Activated naive CD8-positive, alpha-beta T cell treated with anti-CD3 and anti-CD28 coated beads, Interleukin-2, amount 50 U/mL, for 24 hours (primary cell): Measurements from ENCODE around the gene WASF3.

ENCODE experiments used
- ATAC-seq: fragments of 150-1000 bp; cut with Tn5 transposase; one replicate; pipeline ENCODE4 v1.10.0; 2021
- DNase-seq: peaks from one replicate; pipeline ENCODE4 v3.0.0; 2021
- H3K27ac Mint-ChIP-seq: one replicate; pipeline ENCODE4 v1.8.0; 2021; ENCODE audit warnings: mild to moderate bottlenecking, mixed read lengths
- H3K27me3 Mint-ChIP-seq: one replicate; pipeline ENCODE4 v1.8.0; 2021; ENCODE audit warnings: mixed read lengths
- H3K36me3 Mint-ChIP-seq: one replicate; pipeline ENCODE4 v1.8.0; 2021; ENCODE audit warnings: low read depth, mixed read lengths
- H3K4me1 Mint-ChIP-seq: one replicate; pipeline ENCODE4 v1.8.0; 2021; ENCODE audit warnings: mixed read lengths
- H3K4me3 Mint-ChIP-seq: one replicate; pipeline ENCODE4 v1.8.0; 2021; ENCODE audit warnings: mild to moderate bottlenecking, moderate library complexity, mixed read lengths
- H3K9me3 Mint-ChIP-seq: one replicate; pipeline ENCODE4 v1.8.0; 2021; ENCODE audit warnings: mixed read lengths

WASF3 gene

DNA sequence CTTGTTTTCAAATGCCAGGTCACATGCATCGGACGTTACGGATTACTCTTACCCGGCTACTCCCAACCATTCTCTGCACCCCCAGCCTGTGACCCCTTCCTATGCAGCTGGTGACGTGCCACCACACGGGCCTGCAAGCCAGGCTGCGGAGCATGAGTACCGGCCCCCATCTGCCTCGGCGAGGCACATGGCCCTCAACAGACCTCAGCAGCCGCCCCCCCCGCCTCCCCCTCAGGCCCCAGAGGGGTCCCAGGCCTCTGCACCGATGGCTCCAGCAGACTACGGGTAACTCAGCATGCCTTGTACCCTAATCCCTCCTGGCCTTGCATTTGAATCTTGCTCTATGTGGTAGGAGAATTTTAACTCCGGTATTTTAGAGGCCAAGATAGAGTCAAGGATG is 123.6 kb downstream of the WASF3 start:
- Mint-ChIP-seq H3K4me3 (no peak overlapping the region), H3K4me1 (no peaks in the 10 kb centered on the region), H3K36me3 (no peaks in the 10 kb centered on the region), H3K9me3 (no peaks in the 10 kb centered on the region), H3K27ac (no peak overlapping the region), H3K27me3 (peaks cover 11% of the 10 kb centered on the region)
- ATAC-seq (no peak), DNase-seq (no peak)

DNA sequence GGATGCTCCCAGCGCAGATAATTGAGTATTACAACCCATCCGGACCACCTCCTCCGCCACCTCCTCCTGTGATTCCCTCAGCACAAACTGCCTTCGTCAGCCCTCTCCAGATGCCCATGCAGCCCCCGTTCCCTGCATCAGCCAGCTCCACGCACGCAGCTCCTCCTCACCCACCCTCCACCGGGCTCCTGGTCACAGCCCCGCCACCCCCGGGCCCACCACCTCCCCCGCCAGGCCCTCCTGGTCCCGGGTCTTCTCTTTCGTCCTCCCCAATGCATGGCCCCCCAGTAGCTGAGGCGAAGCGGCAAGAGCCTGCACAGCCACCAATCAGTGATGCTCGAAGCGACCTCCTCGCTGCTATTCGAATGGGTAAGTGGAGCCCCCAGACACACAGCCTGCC is 125.1 kb downstream of the WASF3 start:
- Mint-ChIP-seq H3K9me3 (no peaks in the 10 kb centered on the region), H3K4me1 (no peaks in the 10 kb centered on the region), H3K27me3 (peaks cover 11% of the 10 kb centered on the region), H3K4me3 (no peak overlapping the region), H3K36me3 (no peaks in the 10 kb centered on the region), H3K27ac (no peak overlapping the region)
- DNase-seq (no peak), ATAC-seq (no peak)

DNA sequence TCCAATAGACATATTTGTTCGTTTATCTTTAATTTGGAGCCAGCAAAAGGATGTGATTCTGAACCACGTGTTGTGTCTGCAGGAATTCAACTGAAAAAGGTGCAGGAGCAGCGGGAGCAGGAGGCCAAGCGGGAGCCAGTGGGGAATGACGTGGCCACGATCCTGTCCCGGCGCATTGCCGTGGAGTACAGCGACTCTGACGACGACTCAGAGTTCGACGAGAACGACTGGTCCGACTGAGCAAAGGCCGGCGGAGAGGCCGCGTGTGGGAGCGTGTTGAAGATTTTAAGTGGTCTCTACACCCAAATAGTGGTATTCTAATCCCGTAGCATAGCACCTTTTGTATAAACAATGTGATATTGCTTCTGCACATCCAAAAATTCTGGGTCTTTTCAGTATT is 128.1 kb downstream of the WASF3 start:
- DNase-seq = no peak
- no peak for ATAC-seq
- Mint-ChIP-seq H3K27me3 (peaks cover 11% of the 10 kb centered on the region), H3K9me3 (peaks cover 10% of the 10 kb centered on the region), H3K4me1 (no peaks in the 10 kb centered on the region), H3K4me3 (no peak overlapping the region), H3K36me3 (peaks cover 2% of the 10 kb centered on the region), H3K27ac (no peak overlapping the region)

DNA sequence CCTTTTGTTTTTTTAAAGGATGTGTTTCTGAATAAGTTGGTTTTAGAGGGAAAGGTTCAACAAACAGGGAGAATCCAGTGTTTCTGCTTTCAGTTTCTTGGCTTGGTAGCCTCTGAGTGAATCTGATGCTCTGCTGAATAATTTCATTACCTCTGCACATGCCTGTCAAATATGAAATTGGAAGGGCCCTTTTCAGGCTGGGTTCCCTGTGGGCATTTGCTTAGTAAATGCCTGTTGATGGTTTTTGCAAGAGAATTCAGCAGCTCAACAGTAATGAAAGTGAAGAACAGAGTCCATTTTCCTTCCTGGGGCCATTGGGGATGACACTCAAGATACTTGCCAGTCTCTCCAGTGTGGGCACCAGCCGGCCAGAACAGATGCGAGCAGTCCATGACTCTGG is 128.8 kb downstream of the WASF3 start:
- peaks cover 2% of the 10 kb centered on the region for H3K36me3 Mint-ChIP-seq
- H3K9me3 Mint-ChIP-seq = peaks cover 17% of the 10 kb centered on the region
- no peaks in the 10 kb centered on the region for H3K4me1 Mint-ChIP-seq
- DNase-seq (no peak), ATAC-seq (no peak)
- no peak overlapping the region for H3K27ac Mint-ChIP-seq
- no peak overlapping the region for H3K4me3 Mint-ChIP-seq
- H3K27me3 Mint-ChIP-seq = peaks cover 11% of the 10 kb centered on the region

DNA sequence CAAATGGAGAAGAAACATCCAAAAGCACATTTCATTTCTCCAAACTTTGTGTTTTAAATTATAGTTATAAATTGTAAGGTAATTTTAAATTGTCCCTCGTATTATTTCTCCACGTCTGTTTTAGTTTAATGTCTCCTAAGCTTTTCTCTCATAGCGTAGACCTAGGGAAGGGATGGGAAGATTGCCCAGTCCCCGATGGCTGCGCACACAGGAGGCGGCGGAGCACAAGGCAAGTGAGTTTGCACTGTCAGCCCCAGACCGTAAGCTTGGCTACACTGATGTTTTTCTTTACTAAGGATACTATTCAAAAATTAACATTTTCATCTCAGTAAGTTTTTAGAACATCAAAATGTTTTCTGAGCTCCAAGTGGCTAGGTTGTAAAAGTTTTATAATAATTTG is 130.8 kb downstream of the WASF3 start:
- Mint-ChIP-seq H3K4me1 (no peaks in the 10 kb centered on the region), H3K27ac (no peak overlapping the region), H3K27me3 (peaks cover 5% of the 10 kb centered on the region), H3K4me3 (no peak overlapping the region), H3K9me3 (peaks cover 23% of the 10 kb centered on the region), H3K36me3 (peaks cover 2% of the 10 kb centered on the region)
- no peak for DNase-seq
- no peak for ATAC-seq

DNA sequence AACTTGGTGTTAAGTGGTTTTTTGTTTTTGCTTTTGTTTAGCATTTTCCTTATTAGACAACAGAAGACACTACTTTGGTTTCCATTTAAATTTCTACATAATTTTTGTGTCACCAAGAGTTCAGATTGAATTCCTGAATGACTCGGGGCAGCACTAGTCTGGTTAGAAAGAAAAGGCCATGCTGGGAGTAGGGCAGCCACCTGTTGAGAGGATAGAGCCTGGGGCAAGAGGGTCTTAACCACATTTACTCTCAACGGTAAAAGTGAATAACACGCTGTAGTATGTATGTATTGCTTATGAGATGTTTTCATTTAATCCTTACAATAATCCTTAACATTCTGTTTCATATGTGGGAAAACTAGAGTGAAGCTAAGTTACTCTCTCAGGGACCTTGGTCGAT is 131.5 kb downstream of the WASF3 start:
- Mint-ChIP-seq H3K36me3 (peaks cover 2% of the 10 kb centered on the region), H3K27ac (no peak overlapping the region), H3K9me3 (peaks cover 23% of the 10 kb centered on the region), H3K27me3 (peaks cover 5% of the 10 kb centered on the region), H3K4me3 (no peak overlapping the region), H3K4me1 (no peaks in the 10 kb centered on the region)
- no peak for ATAC-seq
- DNase-seq = no peak

DNA sequence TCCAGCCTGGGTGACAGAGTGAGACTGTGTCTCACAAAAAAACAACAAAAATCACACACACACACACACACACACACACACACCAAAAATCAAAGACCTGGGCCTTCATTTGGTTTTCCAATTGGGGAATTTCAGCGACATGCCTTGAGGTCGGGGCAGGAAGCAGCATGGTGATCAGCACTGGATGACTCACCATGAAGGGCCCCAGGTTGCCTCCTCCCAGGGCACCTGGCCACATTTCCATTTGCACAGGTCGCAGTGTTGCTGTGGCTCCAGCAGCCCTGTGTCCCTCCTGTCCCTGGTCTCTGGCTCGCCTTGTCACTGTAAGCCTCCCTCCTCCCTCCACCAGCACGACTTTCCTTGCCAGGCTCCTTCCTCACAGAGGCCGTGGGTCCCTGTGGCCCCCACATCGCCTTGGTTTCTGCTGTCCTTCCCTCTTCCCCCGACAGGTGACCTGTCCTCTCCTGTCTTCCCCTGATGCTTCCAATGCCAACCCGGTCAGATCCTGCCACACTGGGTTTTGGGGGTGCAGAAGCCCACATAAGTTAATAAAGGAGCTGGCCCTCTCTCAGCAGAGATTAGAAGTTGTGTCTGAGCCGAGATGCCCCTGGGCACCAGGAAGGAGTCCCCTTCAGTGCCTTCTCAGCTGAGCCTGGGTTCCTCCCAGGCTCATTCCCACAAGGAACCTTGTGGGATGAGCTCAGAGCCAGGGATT is 136.4 kb downstream of the WASF3 start:
- Mint-ChIP-seq H3K9me3 (peaks cover 23% of the 10 kb centered on the region), H3K27ac (no peak overlapping the region), H3K36me3 (peaks cover 2% of the 10 kb centered on the region), H3K27me3 (peaks cover 7% of the 10 kb centered on the region), H3K4me3 (no peak overlapping the region), H3K4me1 (no peaks in the 10 kb centered on the region)
- ATAC-seq (no peak), DNase-seq (no peak)

DNA sequence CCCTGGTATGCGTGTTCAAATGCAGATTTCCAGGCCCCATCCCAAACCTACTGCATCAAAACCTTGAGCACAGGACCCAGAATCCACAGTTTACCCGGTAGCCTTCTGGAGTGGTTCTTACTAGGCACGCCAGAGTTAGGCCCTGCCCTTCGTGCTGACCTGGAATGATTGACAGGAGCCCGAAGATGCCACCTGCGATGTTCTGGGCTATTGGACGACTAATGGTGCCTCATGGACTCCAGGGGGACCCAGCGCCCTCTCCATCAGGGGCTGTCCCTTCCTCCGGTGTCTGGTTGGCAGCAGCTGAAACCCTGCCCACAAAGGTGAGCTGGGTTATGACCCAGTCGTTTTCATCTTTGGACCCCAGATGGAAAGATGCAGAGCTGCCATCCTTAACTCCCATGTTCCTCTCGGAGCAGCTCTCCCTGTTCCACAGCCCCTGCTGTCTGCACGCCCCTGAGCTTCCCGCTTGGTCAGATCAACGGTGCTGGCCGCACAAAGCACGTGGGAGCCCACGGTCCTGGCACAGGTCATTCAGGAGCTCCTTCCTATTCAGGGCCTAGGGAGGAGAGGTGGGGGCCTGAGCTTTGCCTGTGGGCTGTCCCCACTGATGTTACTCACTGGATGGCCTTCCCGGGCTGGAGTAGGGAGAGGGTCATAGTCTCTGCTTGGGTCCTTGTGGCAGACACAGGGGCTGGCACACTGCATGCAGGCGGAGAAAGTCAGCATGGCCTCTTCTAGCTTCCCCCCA is 137.3 kb downstream of the WASF3 start:
- Mint-ChIP-seq H3K27me3 (peaks cover 7% of the 10 kb centered on the region), H3K4me1 (no peaks in the 10 kb centered on the region), H3K9me3 (peaks cover 18% of the 10 kb centered on the region), H3K36me3 (peaks cover 2% of the 10 kb centered on the region), H3K27ac (no peak overlapping the region), H3K4me3 (no peak overlapping the region)
- DNase-seq (no peak), ATAC-seq (no peak)

DNA sequence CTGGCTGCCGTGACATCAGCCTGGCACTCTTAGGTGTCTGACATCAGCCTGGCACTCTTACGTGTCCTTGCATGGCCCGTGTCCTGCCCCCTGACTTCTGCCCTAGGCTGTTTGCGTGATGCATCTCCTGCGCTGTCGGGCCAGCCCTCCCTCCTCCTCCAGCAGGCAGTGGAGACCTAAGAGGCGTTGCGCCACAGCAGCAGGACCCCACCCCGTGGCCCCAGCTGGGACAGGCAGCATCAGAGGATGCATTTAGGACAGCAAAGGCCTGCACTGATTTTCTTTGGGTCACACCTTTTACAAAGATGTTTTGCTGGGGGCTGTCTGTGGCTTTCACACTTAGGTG is 137.8 kb downstream of the WASF3 start:
- Mint-ChIP-seq H3K4me3 (no peak overlapping the region), H3K27me3 (peaks cover 7% of the 10 kb centered on the region)

DNA sequence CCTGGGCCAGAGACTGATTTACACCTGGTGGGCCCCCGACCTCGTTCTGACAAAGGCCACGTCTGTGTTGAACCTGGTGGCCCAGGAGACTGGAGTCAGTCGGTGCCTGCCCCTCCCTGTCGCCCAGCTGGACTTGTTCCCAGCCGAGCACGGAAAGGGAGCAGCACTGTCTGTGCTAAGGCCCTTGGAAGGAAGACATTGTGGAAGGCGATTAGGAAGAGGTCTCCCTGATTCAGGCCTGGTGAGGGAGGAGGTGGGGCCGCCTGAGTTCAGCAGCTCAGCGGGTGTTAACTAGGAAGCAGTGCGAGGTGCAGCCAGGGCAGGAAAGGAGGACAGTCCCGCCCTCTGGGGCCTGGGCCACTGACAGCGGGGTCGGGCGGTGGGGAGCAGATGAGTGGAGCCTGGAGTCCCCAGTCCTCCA is 138.4 kb downstream of the WASF3 start:
- H3K4me1 Mint-ChIP-seq = no peaks in the 10 kb centered on the region

More for the DNA sequence above, 137.8 kb downstream of the WASF3 start:
- H3K4me1 Mint-ChIP-seq = no peaks in the 10 kb centered on the region
- no peaks in the 10 kb centered on the region for H3K36me3 Mint-ChIP-seq
- H3K27ac Mint-ChIP-seq = no peak overlapping the region
- no peak for DNase-seq
- peaks cover 13% of the 10 kb centered on the region for H3K9me3 Mint-ChIP-seq
- no peak for ATAC-seq

DNA sequence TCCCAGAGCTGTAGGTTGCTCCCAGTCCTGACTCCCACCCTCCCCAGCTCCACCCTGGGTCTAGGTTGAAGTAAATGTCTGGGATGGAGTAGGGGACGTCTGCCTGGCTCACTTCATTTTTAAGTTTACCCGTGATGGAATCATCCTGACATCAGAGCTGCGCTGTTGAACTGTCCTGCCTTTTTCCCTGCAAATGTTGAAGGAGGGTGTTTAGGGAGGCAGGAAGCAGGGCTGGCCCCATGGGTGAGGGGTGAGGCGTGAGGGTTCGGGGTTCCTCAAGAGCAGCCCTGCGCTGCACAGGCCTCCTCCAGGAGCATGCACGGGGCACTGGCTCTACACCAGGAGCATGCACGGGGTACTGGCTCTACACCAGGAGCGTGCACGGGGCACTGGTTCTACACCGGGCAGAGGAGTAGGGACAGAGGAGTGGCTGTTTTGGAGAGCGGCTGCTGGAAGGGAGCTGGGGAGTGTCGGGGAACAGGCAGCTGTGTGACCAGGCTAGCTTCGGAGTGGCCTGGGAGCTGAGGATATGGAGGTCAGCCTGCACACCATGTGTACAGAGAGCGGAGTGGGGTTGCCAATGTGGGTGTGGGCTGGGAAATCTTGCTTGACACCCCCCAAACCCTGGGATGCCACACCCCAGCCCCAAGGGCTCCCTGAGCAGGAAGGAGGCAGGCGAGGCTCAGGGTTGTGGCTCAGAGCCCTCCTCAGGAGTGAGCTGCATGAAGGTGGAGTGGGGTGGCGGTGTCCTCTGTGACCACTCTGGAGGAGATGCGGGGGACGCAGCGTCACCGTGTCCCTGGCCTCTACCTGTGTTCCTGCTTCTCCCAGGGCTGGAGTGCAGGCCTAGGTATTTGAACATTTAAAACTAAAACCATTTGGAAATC is 139.8 kb downstream of the WASF3 start:
- peaks cover 7% of the 10 kb centered on the region for H3K27me3 Mint-ChIP-seq

More for the DNA sequence above, 138.4 kb downstream of the WASF3 start:
- peaks cover 7% of the 10 kb centered on the region for H3K27me3 Mint-ChIP-seq
- DNase-seq (no peak), ATAC-seq (no peak)
- H3K9me3 Mint-ChIP-seq = peaks cover 10% of the 10 kb centered on the region
- H3K27ac Mint-ChIP-seq = no peak overlapping the region
- H3K36me3 Mint-ChIP-seq = no peaks in the 10 kb centered on the region
- H3K4me3 Mint-ChIP-seq = no peak overlapping the region

DNA sequence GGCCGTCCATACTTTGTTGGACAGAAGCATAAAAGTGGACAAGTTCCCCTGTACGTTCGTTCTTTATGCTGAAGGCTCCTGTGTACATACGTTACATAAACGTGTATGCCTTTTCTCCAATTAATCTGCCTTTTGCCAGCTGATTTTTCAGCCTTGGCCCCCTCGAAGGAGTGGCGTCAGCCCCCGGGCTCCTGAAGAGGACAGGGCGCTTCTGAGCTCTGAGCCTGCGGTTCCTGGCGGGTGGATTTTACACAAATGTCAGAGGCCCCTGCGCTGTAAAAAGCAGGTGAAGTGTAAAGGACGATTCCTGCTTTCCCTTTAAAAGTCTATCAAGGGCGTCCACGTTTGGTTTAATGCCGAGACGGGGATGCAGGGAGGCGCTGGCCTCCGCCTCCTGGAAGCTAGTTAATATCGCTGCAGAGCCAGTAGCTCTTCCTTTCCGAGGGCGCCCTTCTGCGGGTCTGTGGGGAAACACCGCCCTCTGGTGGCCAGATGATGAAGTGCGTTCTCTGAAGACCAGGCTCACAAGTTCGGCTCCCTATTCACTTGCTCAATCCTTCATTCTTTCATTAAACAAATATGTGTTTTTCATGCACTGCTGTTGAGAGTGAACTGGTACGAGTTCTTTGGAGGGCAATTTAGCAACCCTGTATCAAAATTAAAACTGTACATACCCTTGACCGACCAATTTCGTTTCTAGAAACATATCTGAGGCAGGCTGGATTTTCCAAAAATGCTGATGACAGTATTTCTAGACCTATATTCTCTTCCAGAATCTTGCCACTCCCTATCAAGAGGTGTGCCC is 141.1 kb downstream of the WASF3 start:
- peak; percentile 82 for DNase-seq
- peak; percentile 51 for ATAC-seq
- peaks cover 7% of the 10 kb centered on the region for H3K27me3 Mint-ChIP-seq
- no peak overlapping the region for H3K4me3 Mint-ChIP-seq
- H3K27ac Mint-ChIP-seq = no peak overlapping the region
- no peaks in the 10 kb centered on the region for H3K9me3 Mint-ChIP-seq
- H3K36me3 Mint-ChIP-seq = no peaks in the 10 kb centered on the region
- H3K4me1 Mint-ChIP-seq = no peaks in the 10 kb centered on the region

More for the DNA sequence above, 139.8 kb downstream of the WASF3 start:
- Mint-ChIP-seq H3K27ac (no peak overlapping the region), H3K36me3 (no peaks in the 10 kb centered on the region), H3K4me1 (no peaks in the 10 kb centered on the region), H3K9me3 (no peaks in the 10 kb centered on the region), H3K4me3 (no peak overlapping the region)
- ATAC-seq (no peak), DNase-seq (no peak)

DNA sequence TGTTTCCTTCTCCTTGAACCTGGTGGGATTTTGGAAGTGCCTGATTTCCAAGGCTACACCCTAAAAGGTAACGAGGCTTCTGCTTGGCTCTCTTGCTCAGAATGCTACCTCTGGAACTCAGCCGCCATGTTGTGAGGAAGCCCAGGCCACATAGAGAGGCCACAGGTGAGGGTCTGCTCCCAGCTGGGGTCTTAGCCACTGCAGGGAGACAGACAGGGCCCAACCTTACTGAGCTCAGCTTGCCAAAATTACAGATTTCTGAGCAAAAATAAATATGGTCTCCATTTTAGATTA is 141.7 kb downstream of the WASF3 start:
- H3K9me3 Mint-ChIP-seq = no peaks in the 10 kb centered on the region
- H3K27ac Mint-ChIP-seq = no peak overlapping the region
- peaks cover 7% of the 10 kb centered on the region for H3K27me3 Mint-ChIP-seq
- ATAC-seq (no peak), DNase-seq (no peak)
- no peaks in the 10 kb centered on the region for H3K36me3 Mint-ChIP-seq
- H3K4me3 Mint-ChIP-seq = no peak overlapping the region
- no peaks in the 10 kb centered on the region for H3K4me1 Mint-ChIP-seq

DNA sequence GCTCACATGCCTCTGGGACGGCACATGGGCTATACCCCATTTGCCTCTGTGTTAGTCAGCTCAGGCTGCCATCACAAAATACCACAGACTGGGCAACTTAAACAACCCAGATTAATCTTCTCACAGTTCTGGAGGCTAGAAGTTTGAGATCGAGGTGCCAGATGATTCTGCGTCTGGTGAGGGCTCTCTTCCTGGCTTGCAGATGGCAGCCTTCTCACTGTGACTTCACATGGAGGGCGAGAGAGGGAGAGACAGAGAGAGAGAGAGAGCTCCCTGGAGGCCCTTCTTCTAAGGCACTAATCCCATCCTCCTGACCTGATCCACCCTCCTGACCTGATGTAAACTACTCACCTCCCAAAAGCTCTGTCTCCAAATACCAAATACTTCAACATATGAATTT is 148.1 kb downstream of the WASF3 start:
- H3K9me3 Mint-ChIP-seq = no peaks in the 10 kb centered on the region
- peaks cover 5% of the 10 kb centered on the region for H3K27me3 Mint-ChIP-seq
- DNase-seq = no peak
- H3K4me1 Mint-ChIP-seq = no peaks in the 10 kb centered on the region
- no peak overlapping the region for H3K4me3 Mint-ChIP-seq
- ATAC-seq = no peak
- H3K27ac Mint-ChIP-seq = no peak overlapping the region
- no peaks in the 10 kb centered on the region for H3K36me3 Mint-ChIP-seq
